Measurements from ENCODE around the gene HAGH.

Gene HAGH

GRCh38 chr16:1762196-1762878 lies 64.3 kb downstream of the HAGH start:
- DNase-seq (ENCODE audit: low read depth), result no peak

- no peak for DNase-seq (ENCODE audit: low read depth)
Measured at GRCh38 chr16:1761751-1762150, 64.9 kb downstream of the HAGH start.

DNA sequence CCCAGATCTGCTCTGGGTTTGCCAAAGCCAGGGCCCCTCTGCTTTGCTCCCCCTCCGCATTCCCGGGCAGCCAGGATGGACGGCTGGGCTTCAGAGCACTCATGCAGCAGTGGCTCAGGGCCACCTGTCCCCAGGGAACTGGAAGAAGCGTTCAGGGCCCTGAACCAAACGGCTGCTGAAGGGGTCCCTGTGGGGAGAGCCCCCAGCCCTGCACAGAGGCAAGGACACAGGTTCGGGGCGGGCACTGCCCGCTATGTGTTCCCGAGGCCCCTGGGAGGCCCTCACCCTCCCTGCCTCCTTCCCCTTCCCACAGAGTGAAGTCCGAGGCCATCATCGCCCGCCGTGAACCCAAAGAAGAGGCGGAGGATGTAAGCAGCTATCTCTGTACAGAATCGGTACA lies 65.7 kb downstream of the HAGH start:
- no peak for DNase-seq (ENCODE audit: low read depth)

DNA sequence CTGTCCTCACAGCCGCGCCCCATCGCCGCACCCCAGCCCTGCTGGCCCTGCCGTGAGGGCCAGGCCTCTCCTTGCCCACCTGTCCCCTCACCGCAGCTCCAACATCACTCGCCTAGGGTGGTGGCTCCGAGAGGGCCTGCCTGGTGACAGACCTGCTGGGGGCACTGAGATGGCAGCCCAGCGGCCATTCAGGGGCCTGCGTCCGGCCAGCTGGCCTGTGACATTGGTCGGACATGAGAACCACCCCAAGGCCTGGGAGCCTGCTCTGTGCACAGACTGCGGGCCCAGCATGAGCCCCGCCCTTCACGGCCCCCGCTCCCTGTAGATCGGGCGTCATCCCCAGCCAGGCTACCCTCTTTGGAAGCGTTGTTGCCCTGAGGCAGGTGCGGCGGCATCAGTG lies 67.1 kb downstream of the HAGH start:
- no peak for DNase-seq (ENCODE audit: low read depth)

- no peak for DNase-seq (ENCODE audit: low read depth)
Measured at GRCh38 chr16:1758923-1759322, 67.7 kb downstream of the HAGH start.

- DNase-seq (ENCODE audit: low read depth), result no peak
Measured at GRCh38 chr16:1757714-1758461, 68.7 kb downstream of the HAGH start.
